Mononuclear cell (primary cell): ENCODE results near the gene EIF2S3B. TPM values are rescaled to one million over a fixed set of nuclear protein-coding genes. Genes with fewer than 3 reads are reported as not detected.
"Not testable (repeated sequence)": the region's sequence is repeated elsewhere in the genome, so short reads cannot be mapped to it uniquely, and the experiment has no call there.

Source experiments
- H3K27me3 ChIP-seq: 2 replicates; pipeline ENCODE4 v1.6.0; 2011; ENCODE audit warnings: low read length, control low read depth; ENCODE audit not compliant: insufficient read depth
- H3K4me1 ChIP-seq: 2 replicates; pipeline ENCODE4 v1.5.1; 2011; ENCODE audit warnings: mild to moderate bottlenecking, low read length, control low read depth; ENCODE audit not compliant: insufficient read depth
- H3K4me3 ChIP-seq: 2 replicates; pipeline ENCODE4 v1.5.1; 2011; ENCODE audit warnings: mild to moderate bottlenecking, low read length, moderate library complexity
- H3K9me3 ChIP-seq: 2 replicates; pipeline ENCODE4 v1.5.1; 2011; ENCODE audit warnings: low read depth, mild to moderate bottlenecking, control low read depth, low read length
- total RNA-seq: library from RNA; depleted of rRNA; stranded (reverse); fragments of >200 nt; gene quantifications from one replicate; pipeline ENCODE4 v1.2.3, GENCODE V29; 2012

The EIF2S3B gene
- total RNA-seq = 19.1 TPM

DNA sequence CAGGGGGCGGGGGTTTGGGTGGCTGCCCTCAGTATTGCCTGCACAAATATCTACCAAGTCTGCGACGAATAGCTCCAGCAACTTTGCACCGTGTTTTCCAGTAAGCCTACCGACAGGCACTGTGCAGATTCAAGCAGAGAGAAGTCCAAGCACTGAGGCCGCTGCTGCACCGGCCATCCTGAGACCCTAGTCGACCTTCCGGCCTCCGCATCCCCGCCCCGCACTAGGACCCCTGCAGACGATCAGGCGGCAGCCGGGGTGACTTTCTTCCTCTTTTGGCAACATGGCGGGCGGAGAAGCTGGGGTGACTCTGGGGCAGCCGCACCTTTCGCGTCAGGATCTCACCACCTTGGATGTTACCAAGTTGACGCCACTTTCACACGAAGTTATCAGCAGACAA lies at the start of gene EIF2S3B:
TSS of gene EIF2S3B (plus strand) at position 271 of the 400 bp plus-strand sequence. CDS start at position 284, 13 bp downstream.
- Histone ChIP-seq H3K27me3 (no peaks in the 10 kb centered on the region), H3K4me3 (no peak within 1 kb of the TSS), H3K9me3 (no peaks in the 10 kb centered on the region), H3K4me1 (no peaks in the 10 kb centered on the region)

DNA sequence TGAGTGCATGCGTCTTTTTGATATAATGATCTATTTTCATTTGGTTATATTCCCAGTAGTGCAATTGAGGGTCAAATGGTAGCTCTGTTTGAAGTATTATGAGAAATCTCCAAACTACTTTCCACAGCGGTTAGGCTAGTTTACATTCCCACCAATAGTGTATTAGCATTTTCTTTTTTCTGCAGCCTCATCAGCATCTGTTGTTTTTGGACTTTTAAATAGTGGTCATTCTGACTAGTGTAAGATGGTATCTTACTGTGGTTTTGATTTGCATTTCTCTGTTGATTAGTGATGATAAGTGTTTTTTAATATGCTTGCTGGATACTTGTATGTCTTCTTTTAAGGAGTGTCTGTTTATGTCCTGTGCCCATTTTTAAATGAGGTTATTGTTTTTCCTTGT lies 48.8 kb upstream of the EIF2S3B start:
- Histone ChIP-seq H3K4me1 (no peaks in the 10 kb centered on the region), H3K27me3 (no peaks in the 10 kb centered on the region), H3K9me3 (peaks cover 21% of the 10 kb centered on the region), H3K4me3 (no peak overlapping the region)

DNA sequence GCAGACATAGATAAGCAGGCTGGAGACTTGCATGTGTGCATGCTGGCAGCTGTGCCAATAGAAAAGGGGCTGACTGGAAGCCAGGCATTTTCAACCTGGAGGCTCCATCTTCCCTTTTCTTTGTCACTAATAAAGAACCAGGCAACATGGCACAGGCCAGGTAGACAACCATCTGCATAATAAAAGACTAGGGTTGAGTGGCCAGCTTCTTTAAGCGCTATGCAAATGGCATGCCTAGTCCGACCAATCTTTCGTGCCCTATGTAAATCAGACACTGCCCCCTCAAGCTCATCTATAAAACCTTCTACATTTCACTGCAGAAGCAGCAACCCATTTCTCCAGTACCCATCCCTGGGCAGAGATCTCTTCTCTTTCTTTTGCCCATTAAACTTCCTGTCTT lies 47.9 kb upstream of the EIF2S3B start:
- Histone ChIP-seq H3K9me3 (peaks cover 21% of the 10 kb centered on the region), H3K4me1 (no peaks in the 10 kb centered on the region), H3K4me3 (no peak overlapping the region), H3K27me3 (no peaks in the 10 kb centered on the region)

DNA sequence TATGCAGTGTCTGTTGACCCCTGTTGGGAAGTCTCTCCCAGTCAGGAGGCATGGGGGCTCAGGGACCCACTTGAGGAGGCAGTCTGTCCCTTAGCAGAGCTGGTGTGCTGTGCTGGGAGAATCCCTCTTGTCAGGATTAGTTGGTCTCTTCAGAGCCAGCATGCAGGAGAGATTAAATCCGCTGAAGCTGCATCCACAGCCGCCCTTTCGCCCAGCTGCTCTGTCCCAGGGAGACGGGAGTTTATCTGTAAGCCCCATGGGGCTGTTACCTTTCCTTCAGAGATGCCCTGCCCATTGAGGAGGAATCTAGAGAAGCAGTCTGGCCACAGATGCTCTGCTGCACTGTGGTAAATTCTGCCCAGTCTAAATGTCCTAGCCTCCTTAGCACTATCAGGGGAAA lies 39.4 kb upstream of the EIF2S3B start:
- Histone ChIP-seq H3K4me1 (no peaks in the 10 kb centered on the region), H3K9me3 (no peaks in the 10 kb centered on the region), H3K4me3 (no peak overlapping the region), H3K27me3 (no peaks in the 10 kb centered on the region)

DNA sequence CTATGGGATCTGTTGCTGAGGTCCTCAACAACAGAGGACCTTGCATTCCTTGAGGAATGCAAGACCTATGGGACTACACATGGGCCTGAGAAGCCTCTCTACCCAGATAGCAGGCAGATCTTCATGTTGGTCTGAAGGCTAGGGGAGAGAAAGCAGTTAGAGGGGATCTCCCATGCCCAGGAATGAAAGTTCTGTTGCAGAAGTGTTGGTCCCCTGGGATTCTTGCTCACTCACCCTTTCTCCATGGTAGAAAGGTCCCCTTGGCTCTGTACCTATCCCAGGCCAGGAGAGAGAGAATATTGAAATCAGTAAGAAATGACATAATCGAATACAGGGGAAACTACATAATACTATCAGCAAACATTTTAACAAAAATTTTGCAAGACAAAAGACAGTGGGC lies 36.0 kb upstream of the EIF2S3B start:
- H3K4me1 ChIP-seq = no peaks in the 10 kb centered on the region
- no peak overlapping the region for H3K4me3 ChIP-seq
- no peaks in the 10 kb centered on the region for H3K9me3 ChIP-seq
- H3K27me3 ChIP-seq = no peaks in the 10 kb centered on the region

DNA sequence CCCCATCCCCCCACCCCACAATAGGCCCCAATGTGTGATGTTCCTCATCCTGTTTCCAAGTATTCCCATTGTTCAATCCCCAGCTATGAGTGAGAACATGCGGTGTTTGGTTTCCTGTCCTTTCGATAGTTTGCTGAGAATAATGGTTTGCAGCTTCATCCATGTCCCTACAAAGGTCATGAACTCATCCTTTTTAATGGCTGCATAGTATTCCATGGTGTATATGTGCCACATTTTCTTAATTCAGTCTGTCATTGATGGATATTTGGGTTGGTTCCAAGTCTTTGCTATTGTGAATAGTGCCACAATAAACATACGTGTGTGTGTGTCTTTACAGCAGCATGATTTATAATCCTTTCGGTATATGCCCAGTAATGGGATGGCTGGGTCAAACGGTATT lies 32.9 kb upstream of the EIF2S3B start:
- H3K4me1 ChIP-seq, H3K9me3 ChIP-seq, H3K4me3 ChIP-seq, H3K27me3 ChIP-seq: not testable (repeated sequence)

DNA sequence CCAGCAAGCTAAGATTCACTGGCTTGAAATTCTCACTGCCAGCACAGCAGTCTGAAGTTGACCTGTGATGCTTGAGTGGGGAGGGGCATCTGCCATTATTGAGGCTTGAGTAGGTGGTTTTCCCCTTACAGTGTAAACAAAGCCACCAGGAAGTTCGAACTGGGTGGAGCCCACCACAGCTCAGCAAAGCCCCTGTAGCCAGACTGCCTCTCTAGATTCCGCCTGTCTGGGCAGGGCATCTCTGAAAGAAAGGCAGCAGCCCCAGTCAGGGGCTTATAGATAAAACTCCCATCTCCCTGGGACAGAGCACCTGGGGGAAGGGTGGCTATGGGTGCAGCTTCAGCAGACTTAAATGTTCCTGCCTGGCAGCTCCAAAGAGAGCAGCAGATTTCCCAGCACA lies 23.8 kb upstream of the EIF2S3B start:
- not testable (repeated sequence) for H3K27me3 ChIP-seq, H3K9me3 ChIP-seq, H3K4me3 ChIP-seq
- H3K4me1 ChIP-seq = peaks cover 13% of the 10 kb centered on the region

DNA sequence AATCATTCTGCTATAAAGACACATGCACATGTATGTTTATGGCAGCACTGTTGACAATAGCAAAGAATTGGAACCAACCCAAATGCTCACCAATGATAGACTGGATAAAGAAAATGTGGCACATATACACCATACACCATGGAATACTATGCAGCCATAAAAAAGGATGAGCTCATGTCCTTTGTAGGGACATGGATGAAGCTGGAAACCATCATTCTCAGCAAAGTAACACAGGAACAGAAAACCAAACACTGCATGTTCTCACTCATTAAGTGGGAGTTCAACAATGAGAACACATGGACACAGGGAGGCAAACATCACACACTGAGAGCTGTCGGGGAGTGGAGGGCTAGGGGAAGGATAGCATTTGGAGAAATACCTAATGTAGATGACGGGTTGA lies 18.4 kb upstream of the EIF2S3B start:
- not testable (repeated sequence) for H3K4me3 ChIP-seq, H3K4me1 ChIP-seq, H3K9me3 ChIP-seq, H3K27me3 ChIP-seq

DNA sequence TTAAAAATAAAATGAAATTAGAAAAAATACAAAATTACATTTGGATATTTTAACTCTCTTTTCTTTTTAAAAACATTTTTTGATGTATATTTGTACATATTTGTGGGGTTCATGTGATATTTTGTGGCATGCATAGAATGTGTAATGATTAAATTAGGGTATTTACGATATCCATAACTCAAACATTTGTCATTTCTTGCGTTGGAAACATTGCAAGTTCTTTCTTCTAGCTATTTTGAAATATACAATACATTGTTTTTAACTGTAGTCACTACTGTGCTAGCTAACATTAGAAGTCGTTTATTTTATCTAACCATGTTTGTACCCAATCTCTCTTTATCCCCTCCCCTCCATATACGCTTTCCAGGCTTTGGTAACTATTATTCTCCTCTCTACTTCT lies 13.9 kb upstream of the EIF2S3B start:
- no peaks in the 10 kb centered on the region for H3K9me3 ChIP-seq
- no peaks in the 10 kb centered on the region for H3K4me1 ChIP-seq
- H3K4me3 ChIP-seq = no peak overlapping the region
- H3K27me3 ChIP-seq = no peaks in the 10 kb centered on the region

DNA sequence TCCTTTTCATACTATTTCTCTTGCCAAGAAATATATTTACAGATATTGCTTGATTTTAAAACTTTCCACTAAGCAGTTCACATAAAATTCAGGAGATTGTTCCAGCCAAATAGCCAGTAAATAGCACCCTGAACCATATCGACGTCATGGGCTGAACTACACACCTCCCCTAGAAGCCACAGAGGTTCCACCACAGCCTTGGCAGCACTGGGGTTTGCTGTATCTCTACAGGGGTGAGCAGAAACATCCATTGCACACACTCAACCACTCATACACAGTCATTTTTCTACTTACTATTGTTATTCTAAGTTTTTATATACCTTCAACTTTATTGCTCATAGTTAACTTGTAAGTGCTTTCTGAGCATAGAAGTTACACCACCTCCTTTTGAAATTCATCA lies 8.1 kb upstream of the EIF2S3B start:
- Histone ChIP-seq H3K4me1 (no peaks in the 10 kb centered on the region), H3K27me3 (no peaks in the 10 kb centered on the region), H3K9me3 (no peaks in the 10 kb centered on the region), H3K4me3 (no peak overlapping the region)

DNA sequence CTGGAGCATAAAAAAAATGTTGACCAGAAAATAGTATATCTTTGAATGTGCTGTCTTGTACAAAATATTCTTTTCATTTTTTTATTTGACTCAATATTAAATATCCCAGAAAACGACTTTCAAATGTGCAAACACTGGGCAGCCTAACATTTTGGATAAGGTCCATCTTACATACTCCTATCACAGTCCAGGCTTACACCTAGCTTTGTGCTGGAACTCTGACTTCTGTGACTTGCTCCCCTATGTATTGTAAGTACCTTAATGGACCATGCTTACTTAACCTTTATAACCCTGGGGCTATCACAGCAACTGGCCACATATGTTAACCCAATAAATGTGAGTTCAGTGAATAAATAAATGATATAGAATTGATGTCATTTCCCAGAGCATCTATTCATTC lies 7.6 kb upstream of the EIF2S3B start:
- no peaks in the 10 kb centered on the region for H3K4me1 ChIP-seq
- H3K27me3 ChIP-seq = no peaks in the 10 kb centered on the region
- H3K4me3 ChIP-seq = no peak overlapping the region
- H3K9me3 ChIP-seq = no peaks in the 10 kb centered on the region

DNA sequence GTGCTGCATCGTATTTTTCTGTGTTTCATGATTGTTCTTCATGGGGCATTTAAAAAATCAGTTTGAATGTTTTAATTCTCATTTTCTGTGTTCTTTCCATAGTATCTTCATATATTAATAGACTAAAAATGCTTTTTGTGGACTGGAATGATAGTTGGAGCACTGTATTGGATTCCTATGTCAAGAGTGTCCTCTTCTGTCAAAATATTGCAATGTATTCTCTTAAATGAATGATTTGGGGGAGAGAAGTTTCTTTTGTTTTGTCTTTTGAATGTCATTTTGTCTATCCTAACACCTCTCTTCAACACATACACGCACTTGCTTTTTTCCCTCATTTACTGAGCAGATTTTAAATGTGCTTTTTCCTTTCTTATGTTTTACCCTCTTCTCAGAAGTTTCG lies 4.7 kb upstream of the EIF2S3B start:
- Histone ChIP-seq H3K4me1 (no peaks in the 10 kb centered on the region), H3K9me3 (no peaks in the 10 kb centered on the region), H3K27me3 (no peaks in the 10 kb centered on the region), H3K4me3 (no peak overlapping the region)

DNA sequence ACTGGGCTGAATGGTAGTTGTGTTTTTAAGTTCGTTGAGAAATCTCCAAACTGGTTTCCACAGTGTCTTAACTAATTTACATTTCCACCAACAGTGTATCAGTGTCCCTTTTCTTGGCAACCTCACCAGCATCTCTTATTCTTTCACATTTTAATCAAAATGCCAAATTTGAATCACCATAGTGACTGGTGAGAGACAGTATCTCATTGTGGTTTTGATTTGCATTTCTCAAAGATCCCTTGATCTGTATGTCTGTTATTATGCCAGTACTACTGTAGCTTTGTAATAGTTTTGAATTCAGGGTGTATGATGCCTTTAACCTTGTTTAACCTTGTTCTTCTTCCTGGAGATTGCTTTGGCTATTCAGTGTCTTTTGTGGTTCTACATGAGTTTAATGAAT lies 2.2 kb upstream of the EIF2S3B start:
- H3K4me1 ChIP-seq = no peaks in the 10 kb centered on the region
- H3K9me3 ChIP-seq = no peaks in the 10 kb centered on the region
- no peak overlapping the region for H3K4me3 ChIP-seq
- no peaks in the 10 kb centered on the region for H3K27me3 ChIP-seq

DNA sequence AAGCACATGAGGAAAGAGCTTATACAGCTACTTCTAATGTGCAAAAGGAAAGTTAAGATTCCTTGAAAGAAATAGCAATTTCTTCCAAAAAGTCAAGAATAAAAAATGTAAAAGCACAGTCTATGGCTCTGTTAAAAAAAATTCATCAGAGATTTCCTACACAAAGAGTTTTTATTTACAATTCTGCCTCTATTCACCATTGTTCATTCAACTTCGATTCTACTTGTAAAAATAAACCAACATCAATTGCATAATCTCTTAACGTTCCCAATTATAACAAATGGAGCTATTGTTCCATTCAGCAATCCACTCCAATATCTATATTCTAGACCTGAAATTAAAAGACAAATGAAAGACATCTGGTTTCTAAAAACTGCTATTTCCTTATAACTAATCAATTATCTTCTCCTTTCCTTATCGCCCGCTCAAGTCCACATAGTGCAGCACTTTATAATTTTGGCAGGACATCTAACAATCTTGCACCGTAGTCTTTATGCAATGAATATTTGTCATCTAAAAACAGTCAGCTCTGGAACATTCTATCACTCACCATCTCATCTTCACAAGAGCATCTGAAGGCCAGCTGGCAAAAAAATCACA lies 6.2 kb downstream of the EIF2S3B start:
- Histone ChIP-seq H3K4me1 (no peaks in the 10 kb centered on the region), H3K9me3 (no peaks in the 10 kb centered on the region), H3K27me3 (no peaks in the 10 kb centered on the region), H3K4me3 (no peak overlapping the region)

DNA sequence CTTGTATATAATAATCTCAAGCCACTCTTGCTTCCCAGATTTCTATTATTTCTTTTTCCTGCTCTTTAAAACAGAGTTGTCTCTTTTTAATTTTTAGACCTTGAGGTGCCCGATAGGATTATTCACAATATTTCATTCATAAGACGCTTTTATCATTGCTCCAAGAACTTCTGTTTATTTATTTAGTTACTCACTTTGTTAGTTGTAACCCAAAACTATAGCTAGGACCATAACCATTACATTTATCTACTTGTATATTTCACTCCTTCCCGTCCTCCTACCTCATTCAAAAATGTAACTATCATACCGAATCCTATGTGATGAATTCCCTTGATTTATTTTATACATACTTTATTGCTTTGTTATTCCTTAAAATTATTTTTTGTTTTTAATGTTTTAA lies 7.1 kb downstream of the EIF2S3B start:
- no peaks in the 10 kb centered on the region for H3K27me3 ChIP-seq
- no peaks in the 10 kb centered on the region for H3K9me3 ChIP-seq
- H3K4me1 ChIP-seq = no peaks in the 10 kb centered on the region
- no peak overlapping the region for H3K4me3 ChIP-seq

DNA sequence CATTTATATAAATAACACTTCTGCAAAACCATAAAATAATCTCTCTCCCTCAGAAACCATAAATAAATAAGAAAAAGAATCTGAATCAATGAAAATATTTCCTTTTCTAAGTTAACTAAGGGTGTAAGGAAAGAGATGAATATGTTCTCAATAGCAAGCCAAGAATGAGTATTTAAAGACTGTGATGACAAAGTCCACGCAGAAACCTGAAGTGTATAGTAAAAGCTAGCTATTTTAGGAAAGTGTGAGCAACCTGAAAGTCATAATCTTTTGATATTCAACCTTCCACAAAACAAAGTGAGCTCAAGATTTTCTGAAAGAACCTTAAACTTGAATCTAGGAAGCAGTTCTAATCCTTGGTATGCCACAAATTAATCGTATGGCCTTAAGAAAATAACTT lies 15.9 kb downstream of the EIF2S3B start:
- H3K4me1 ChIP-seq = no peaks in the 10 kb centered on the region
- H3K4me3 ChIP-seq = no peak overlapping the region
- no peaks in the 10 kb centered on the region for H3K9me3 ChIP-seq
- no peaks in the 10 kb centered on the region for H3K27me3 ChIP-seq
